LNCaP clone FGC (cell line): ENCODE measurements around the gene CACNA1S.

Experiments used
- DNase-seq: peaks from one replicate; pipeline ENCODE4 v3.0.0-alpha.2; 2011; ENCODE audit warnings: low read depth
- H3K4me3 ChIP-seq: 2 replicates; pipeline ENCODE4 v1.5.1; 2011; ENCODE audit warnings: mild to moderate bottlenecking, low read depth, low read length, control low read depth
- CTCF ChIP-seq: IDR thresholded peaks from 2 replicates; pipeline ENCODE4 v1.5.1; 2012; ENCODE audit warnings: mild to moderate bottlenecking; ENCODE audit not compliant: control insufficient read depth, insufficient read depth; ENCODE audit errors: extremely low read depth

The CACNA1S gene

DNA sequence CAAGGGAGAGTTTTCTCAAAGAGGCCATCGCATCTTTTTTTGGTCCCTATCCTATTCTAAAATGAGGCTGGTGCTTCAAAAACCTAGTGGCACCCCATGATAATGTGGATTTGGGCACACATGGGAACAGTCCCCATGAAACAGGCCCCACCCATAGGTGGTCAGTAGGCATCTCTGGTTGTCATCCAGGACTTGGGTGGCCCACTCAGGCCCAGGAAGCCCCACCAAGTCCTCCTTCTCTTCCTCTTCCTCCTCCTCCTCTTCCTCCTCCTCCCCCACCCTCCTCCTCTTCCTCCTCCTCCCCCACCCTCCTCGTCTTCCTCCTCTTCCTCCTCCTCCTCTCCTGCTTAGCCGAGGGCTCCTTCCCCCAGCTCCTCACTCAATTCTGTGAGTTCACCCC, 554 bp downstream of the CACNA1S start:
- no peak overlapping the region for H3K4me3 ChIP-seq
- no peak for DNase-seq
- no peak for TF ChIP-seq CTCF

DNA sequence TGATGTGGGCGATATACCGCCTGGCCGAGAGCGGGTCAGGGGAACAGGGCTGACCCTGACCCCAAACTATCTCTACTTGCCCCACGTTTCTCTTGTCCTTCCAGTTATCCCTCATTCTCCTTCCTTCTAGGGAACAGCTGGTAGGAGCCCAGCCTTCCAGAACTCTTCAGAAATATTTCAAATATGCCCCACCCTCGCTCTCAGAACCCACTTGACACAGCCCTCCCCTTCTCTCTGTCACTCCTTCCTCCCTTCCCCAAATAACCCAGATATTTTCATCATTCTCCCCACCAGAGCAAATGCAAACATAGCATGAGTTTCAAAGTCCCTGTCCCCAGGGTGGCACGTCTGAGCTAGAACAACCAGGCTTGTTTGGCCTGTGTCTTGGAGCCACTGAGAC, 1.1 kb downstream of the CACNA1S start:
- no peak for TF ChIP-seq CTCF
- DNase-seq: no peak
- no peak overlapping the region for H3K4me3 ChIP-seq

DNA sequence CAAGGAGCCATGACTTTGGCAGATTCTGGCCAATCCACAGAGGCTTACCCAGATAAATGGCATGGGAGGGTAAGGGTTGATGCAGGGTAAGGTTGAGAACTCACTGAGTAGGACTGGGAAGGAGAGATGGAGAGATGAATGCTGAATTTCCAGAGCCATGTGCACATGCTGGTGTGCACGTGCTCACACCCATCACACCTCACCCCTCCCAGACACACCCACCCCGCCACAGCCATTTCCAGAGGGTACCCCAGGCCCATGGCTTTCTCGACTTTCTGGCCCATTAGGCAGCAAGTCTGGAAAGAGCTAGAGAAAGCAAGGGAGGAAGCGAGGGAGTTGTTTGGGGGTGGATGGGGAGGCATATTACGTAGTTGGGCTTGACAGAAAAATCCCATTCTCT, 1.6 kb downstream of the CACNA1S start:
- no peak overlapping the region for H3K4me3 ChIP-seq
- TF ChIP-seq CTCF: no peak
- no peak for DNase-seq

- DNase-seq: no peak
- TF ChIP-seq CTCF: no peak
- H3K4me3 ChIP-seq: no peak overlapping the region
These were observed 2.1 kb downstream of the CACNA1S start for GRCh38 chr1:201110138-201110537.

DNA sequence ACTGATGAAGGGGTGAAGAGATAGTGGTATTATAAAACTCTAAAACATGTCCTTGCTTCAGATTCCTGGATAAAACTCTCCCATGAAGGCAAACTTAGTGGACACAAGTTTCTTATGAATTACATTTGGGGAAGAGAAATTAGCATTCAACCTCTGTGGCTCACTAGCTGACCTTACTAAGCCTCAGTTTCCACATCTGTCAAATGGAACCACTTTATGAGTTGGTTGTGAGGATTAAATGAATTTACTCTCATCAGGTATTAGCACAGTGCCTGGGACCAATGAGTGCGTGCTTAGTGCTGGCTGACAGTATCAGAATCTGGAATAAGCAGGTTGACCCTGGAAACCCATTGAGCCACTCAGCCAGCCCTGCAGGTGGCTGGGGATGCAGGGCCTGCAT, 2.6 kb downstream of the CACNA1S start:
- no peak overlapping the region for H3K4me3 ChIP-seq
- TF ChIP-seq CTCF: no peak
- DNase-seq: no peak

DNA sequence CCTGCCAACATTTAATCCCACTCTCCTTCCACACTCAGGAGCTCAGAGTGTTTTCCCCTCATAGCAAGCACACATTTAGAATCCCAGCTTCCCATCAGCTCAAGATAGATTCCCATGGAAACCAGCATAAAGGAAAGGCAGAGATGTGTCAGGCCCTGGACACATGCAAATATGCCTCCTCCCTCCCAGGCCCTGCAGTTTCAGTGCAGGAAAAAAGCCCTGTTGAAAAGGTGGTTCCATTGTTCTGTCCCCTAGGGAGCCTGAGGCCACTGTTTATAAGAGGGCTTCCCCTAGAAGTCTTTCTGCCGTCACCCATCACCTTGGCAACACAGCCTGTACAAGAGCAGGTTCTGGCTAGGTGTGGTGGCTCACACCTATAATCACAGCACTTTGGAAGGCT, 3.6 kb downstream of the CACNA1S start:
- TF ChIP-seq CTCF: no peak
- H3K4me3 ChIP-seq: no peak overlapping the region
- no peak for DNase-seq

GRCh38 chr1:201105688-201106087, 6.5 kb downstream of the CACNA1S start:
- DNase-seq: no peak
- no peak for TF ChIP-seq CTCF
- H3K4me3 ChIP-seq: no peak overlapping the region
